Panc1 (cell line): Measurements from ENCODE around the gene C2. TPM values are rescaled to one million over a fixed set of nuclear protein-coding genes. Genes with fewer than 3 reads are reported as not detected.
"Not testable (repeated sequence)": the region's sequence is repeated elsewhere in the genome, so short reads cannot be mapped to it uniquely, and the experiment has no call there.

Experiments
- ATAC-seq: fragments of 200-7000 bp; cut with Tn5 transposase; 2 replicates; pipeline ENCODE4 v1.9.1; 2020; ENCODE audit warnings: mild to moderate bottlenecking, moderate library complexity
- BruUV-seq: library from RNA; stranded (reverse); fragments of 400-500 nt; replicated peaks from 2 replicates; lab custom pipeline; 2021; lab: Mats Ljungman, UMichigan
- CTCF ChIA-PET: fragments of 300-600 bp; sonication (Branson Sonifier 250); formaldehyde crosslinking; loops from one replicate; lab custom pipeline; 2022; ENCODE audit warnings: antibody characterized with exemption; lab: Charles Lee
- POLR2A ChIA-PET: fragments of 300-600 bp; sonication (Branson Sonifier 250); formaldehyde crosslinking; loops from one replicate; lab custom pipeline; 2022; ENCODE audit warnings: antibody characterized with exemption; lab: Charles Lee
- DNase-seq: peaks from one replicate; pipeline ENCODE4 v3.0.0-alpha.2; 2010; ENCODE audit warnings: low read depth, low spot score
- H3K27ac ChIP-seq: 2 replicates; pipeline ENCODE4 v1.5.1; 2011; ENCODE audit warnings: mild to moderate bottlenecking, low read length, inconsistent platforms
- H3K27me3 ChIP-seq: fragments of 200-500 bp; sonication (Bioruptor generic); 2 replicates; pipeline ENCODE4 v1.6.0; 2014; ENCODE audit warnings: low read length, inconsistent platforms; ENCODE audit not compliant: control insufficient read depth, insufficient read depth
- H3K36me3 ChIP-seq: fragments of 200-500 bp; sonication (Bioruptor generic); 2 replicates; pipeline ENCODE4 v1.5.1; 2014; ENCODE audit warnings: inconsistent platforms, mild to moderate bottlenecking, low read length, moderate library complexity; ENCODE audit not compliant: control insufficient read depth, insufficient read depth
- H3K4me1 ChIP-seq: 2 replicates; pipeline ENCODE4 v1.5.1; 2011; ENCODE audit warnings: inconsistent platforms, mild to moderate bottlenecking, low read length, moderate library complexity; ENCODE audit not compliant: control insufficient read depth, insufficient read depth
- H3K4me3 ChIP-seq, 2 experiments: 2 replicates each; pipeline ENCODE4 v1.5.1; 2011 to 2012; ENCODE audit warnings: low read depth in 2 of 2, low read length in 2 of 2, mild to moderate bottlenecking in 2 of 2, inconsistent platforms in 1 of 2, moderate library complexity in 1 of 2
- H3K9me3 ChIP-seq: fragments of 200-500 bp; sonication (Bioruptor generic); 2 replicates; pipeline ENCODE4 v1.5.1; 2014; ENCODE audit warnings: low read depth, mild to moderate bottlenecking, inconsistent platforms, low read length, moderate library complexity; ENCODE audit not compliant: control insufficient read depth, insufficient read depth
- POLR2AphosphoS5 ChIP-seq: IDR thresholded peaks from 2 replicates; pipeline ENCODE4 v1.6.1; 2012; ENCODE audit warnings: mild to moderate bottlenecking, low read depth, low read length, moderate library complexity
- SIN3A ChIP-seq: IDR thresholded peaks from 2 replicates; pipeline ENCODE4 v1.6.1; 2012; ENCODE audit warnings: low read depth, mild to moderate bottlenecking, low read length, moderate library complexity, borderline replicate concordance; ENCODE audit not compliant: insufficient read depth
- TCF7L2 ChIP-seq: IDR thresholded peaks from 2 replicates; pipeline ENCODE4 v1.6.1; 2011; ENCODE audit warnings: mild to moderate bottlenecking, low read depth, low read length, inconsistent platforms
- in situ Hi-C: cut with HindIII; loops from 2 replicates; pipeline ENCODE4 v1.10.0; 2016; ENCODE audit warnings: low sequenced_read_pairs, low pct_unique_long_range_greater_than_20kb
- intact Hi-C: fragments of 100-400 bp; cut with micrococcal nuclease; formaldehyde crosslinking; loops from one replicate; pipeline ENCODE4 v1.10.0; 2022; ENCODE audit not compliant: unreplicated experiment
- total RNA-seq: library from RNA; stranded (reverse); gene quantifications from one replicate; pipeline ENCODE4 v1.2.1, GENCODE V29; 2021; ENCODE audit not compliant: unreplicated experiment
- TF ChIP-seq, protein P1 (sequence below), 2 experiments: IDR thresholded peaks; 2 replicates each; pipeline ENCODE4 v1.6.1; 2011 to 2012; ENCODE audit warnings: low read depth in 2 of 2, control low read depth in 1 of 2, low read length in 1 of 2, mild to moderate bottlenecking in 1 of 2, moderate library complexity in 1 of 2; ENCODE audit not compliant: insufficient read depth in 1 of 2
- TF ChIP-seq, protein P2 (sequence below): fragments of 450-650 bp; IDR thresholded peaks from 2 replicates; pipeline ENCODE4 v1.5.1; 2017; ENCODE audit warnings: mild to moderate bottlenecking

C2 gene
- total RNA-seq, 1 experiment from 2014 or later = 1.0 TPM

DNA sequence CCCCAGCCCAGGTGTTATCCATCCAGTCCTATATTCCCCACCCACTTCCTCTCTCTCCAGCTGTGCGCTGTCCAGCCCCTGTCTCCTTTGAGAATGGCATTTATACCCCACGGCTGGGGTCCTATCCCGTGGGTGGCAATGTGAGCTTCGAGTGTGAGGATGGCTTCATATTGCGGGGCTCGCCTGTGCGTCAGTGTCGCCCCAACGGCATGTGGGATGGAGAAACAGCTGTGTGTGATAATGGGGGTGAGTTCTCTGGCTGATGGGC is 1.1 kb downstream of the C2 start:
- H3K9me3 ChIP-seq = no peaks in the 10 kb centered on the region
- no peaks in the 10 kb centered on the region for H3K36me3 ChIP-seq
- no peaks in the 10 kb centered on the region; the same call in 1 of the 2 replicates for H3K4me1 ChIP-seq
- no peak overlapping the region for H3K4me3 ChIP-seq
- BruUV-seq = no TSS peak
- no peak overlapping the region for H3K27ac ChIP-seq
- intact Hi-C loops = no loop called here
- in situ Hi-C loops = no loop called here
- CTCF ChIA-PET = no interaction called here
- no peak for TF ChIP-seq POLR2AphosphoS5
- TF ChIP-seq, protein P1, sequence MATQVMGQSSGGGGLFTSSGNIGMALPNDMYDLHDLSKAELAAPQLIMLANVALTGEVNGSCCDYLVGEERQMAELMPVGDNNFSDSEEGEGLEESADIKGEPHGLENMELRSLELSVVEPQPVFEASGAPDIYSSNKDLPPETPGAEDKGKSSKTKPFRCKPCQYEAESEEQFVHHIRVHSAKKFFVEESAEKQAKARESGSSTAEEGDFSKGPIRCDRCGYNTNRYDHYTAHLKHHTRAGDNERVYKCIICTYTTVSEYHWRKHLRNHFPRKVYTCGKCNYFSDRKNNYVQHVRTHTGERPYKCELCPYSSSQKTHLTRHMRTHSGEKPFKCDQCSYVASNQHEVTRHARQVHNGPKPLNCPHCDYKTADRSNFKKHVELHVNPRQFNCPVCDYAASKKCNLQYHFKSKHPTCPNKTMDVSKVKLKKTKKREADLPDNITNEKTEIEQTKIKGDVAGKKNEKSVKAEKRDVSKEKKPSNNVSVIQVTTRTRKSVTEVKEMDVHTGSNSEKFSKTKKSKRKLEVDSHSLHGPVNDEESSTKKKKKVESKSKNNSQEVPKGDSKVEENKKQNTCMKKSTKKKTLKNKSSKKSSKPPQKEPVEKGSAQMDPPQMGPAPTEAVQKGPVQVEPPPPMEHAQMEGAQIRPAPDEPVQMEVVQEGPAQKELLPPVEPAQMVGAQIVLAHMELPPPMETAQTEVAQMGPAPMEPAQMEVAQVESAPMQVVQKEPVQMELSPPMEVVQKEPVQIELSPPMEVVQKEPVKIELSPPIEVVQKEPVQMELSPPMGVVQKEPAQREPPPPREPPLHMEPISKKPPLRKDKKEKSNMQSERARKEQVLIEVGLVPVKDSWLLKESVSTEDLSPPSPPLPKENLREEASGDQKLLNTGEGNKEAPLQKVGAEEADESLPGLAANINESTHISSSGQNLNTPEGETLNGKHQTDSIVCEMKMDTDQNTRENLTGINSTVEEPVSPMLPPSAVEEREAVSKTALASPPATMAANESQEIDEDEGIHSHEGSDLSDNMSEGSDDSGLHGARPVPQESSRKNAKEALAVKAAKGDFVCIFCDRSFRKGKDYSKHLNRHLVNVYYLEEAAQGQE (IDR thresholded peaks at IDR 0.05; ENCODE audit: insufficient read depth in 1 of 2, low read depth in 2 of 2, low read length in 1 of 2) = no peak
- no peak for TF ChIP-seq TCF7L2
- no peak for TF ChIP-seq SIN3A
- ATAC-seq (no peak), DNase-seq (no peak)
- H3K27me3 ChIP-seq = no peaks in the 10 kb centered on the region
- POLR2A ChIA-PET = no interaction called here

DNA sequence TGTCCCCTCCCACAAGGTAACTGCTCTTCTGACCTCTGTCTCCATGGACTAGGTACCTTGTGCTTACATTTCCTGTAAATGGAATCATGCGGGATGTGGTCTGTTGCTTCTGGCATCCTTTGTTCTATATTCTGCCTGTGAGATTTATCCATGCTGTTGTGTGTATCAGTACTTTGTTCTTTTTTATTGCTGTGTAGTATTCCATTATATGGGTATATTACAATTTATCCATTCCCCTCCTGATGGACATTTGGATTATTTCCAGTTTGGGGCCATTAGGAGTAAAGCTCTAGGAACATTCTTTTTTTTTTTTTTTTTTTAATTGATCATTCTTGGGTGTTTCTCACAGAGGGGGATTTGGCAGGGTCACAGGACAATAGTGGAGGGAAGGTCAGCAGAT is 3.4 kb downstream of the C2 start:
- BruUV-seq = no TSS peak
- TF ChIP-seq SIN3A = no peak
- TF ChIP-seq, protein P2, sequence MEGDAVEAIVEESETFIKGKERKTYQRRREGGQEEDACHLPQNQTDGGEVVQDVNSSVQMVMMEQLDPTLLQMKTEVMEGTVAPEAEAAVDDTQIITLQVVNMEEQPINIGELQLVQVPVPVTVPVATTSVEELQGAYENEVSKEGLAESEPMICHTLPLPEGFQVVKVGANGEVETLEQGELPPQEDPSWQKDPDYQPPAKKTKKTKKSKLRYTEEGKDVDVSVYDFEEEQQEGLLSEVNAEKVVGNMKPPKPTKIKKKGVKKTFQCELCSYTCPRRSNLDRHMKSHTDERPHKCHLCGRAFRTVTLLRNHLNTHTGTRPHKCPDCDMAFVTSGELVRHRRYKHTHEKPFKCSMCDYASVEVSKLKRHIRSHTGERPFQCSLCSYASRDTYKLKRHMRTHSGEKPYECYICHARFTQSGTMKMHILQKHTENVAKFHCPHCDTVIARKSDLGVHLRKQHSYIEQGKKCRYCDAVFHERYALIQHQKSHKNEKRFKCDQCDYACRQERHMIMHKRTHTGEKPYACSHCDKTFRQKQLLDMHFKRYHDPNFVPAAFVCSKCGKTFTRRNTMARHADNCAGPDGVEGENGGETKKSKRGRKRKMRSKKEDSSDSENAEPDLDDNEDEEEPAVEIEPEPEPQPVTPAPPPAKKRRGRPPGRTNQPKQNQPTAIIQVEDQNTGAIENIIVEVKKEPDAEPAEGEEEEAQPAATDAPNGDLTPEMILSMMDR = no peak
- TF ChIP-seq, protein P1 (IDR thresholded peaks at IDR 0.05; ENCODE audit: insufficient read depth in 1 of 2, low read depth in 2 of 2, low read length in 1 of 2) = no peak
- no peak for TF ChIP-seq TCF7L2
- no peak for TF ChIP-seq POLR2AphosphoS5
- DNase-seq (no peak), ATAC-seq (no peak)
- Histone ChIP-seq H3K4me3 (no peak overlapping the region), H3K27me3 (no peaks in the 10 kb centered on the region), H3K36me3 (no peaks in the 10 kb centered on the region), H3K4me1 (no peaks in the 10 kb centered on the region; the same call in 1 of the 2 replicates), H3K9me3 (no peaks in the 10 kb centered on the region), H3K27ac (no peak overlapping the region)
- ChIA-PET POLR2A (no interaction called here), CTCF (no interaction called here)
- in situ Hi-C loops (no loop called here), intact Hi-C loops (no loop called here)

DNA sequence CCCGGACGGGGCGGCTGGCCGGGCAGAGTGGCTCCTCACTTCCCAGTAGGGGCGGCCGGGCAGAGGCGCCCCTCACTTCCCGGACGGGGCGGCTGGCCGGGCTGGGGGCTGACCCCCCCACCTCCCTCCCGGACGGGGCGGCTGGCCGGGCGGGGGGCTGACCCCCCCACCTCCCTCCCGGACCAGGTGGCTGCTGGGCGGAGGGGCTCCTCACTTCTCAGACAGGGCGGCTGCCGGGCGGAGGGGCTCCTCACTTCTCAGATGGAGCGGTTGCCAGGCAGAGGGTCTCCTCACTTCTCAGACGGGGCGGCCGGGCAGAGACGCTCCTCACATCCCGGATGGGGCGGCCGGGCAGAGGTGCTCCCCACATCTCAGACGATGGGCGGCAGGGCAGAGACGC is 4.6 kb downstream of the C2 start:
- H3K27ac ChIP-seq, in situ Hi-C loops, H3K4me1 ChIP-seq, H3K9me3 ChIP-seq, DNase-seq, POLR2A ChIA-PET, H3K36me3 ChIP-seq, H3K27me3 ChIP-seq, ATAC-seq, intact Hi-C loops, H3K4me3 ChIP-seq, BruUV-seq, CTCF ChIA-PET: not testable (repeated sequence)
